K562 (cell line): ENCODE measurements around the gene GDF15. TPM values are rescaled to one million over a fixed set of nuclear protein-coding genes. Genes with fewer than 3 reads are reported as not detected.

Experiments
- BHLHE40 ChIP-seq: IDR thresholded peaks from 2 replicates; pipeline ENCODE4 v1.6.1; 2011; ENCODE audit warnings: low read length, improper control_type of control experiment
- CBX1 ChIP-seq: sonication (generic); IDR thresholded peaks from 2 replicates; pipeline ENCODE4 v1.6.1; 2016; ENCODE audit warnings: antibody characterized with exemption, low read depth, mild to moderate bottlenecking
- EP300 ChIP-seq: IDR thresholded peaks from 2 replicates; pipeline ENCODE4 v1.6.1; 2012; ENCODE audit warnings: low read length, improper control_type of control experiment
- IRF1 ChIP-seq: sonication (generic); formaldehyde crosslinking; IDR thresholded peaks from 2 replicates; pipeline ENCODE4 v1.8.0; 2022; ENCODE audit warnings: missing genetic modification reagents, mild to moderate bottlenecking, borderline replicate concordance
- LEF1 ChIP-seq: fragments of 450-650 bp; IDR thresholded peaks from 2 replicates; pipeline ENCODE4 v1.6.1; 2016; ENCODE audit warnings: mild to moderate bottlenecking
- MCM2 ChIP-seq: fragments of 450-650 bp; IDR thresholded peaks from 2 replicates; pipeline ENCODE4 v1.6.1; 2017; ENCODE audit warnings: low read depth, mild to moderate bottlenecking
- MTF1 ChIP-seq: fragments of 250-450 bp; sonication (Bioruptor Pico); IDR thresholded peaks from 2 replicates; pipeline ENCODE4 v1.9.0; 2021; ENCODE audit warnings: moderate library complexity, mild to moderate bottlenecking, inconsistent platforms, borderline replicate concordance
- RAD51 ChIP-seq: fragments of 450-650 bp; IDR thresholded peaks from 2 replicates; pipeline ENCODE4 v1.7.1; 2016; ENCODE audit warnings: low read depth, mild to moderate bottlenecking, borderline replicate concordance
- RCOR1 ChIP-seq, 2 experiments: IDR thresholded peaks; 2 replicates each; pipeline ENCODE4 v1.6.1; 2012; ENCODE audit warnings: low read depth in 2 of 2, low read length in 2 of 2, borderline replicate concordance in 1 of 2, improper control_type of control experiment in 1 of 2
- RUNX1 ChIP-seq: sonication (generic); IDR thresholded peaks from 2 replicates; pipeline ENCODE4 v1.6.1; 2016; ENCODE audit warnings: antibody characterized with exemption, low read depth
- SUPT5H ChIP-seq: fragments of 450-650 bp; IDR thresholded peaks from 2 replicates; pipeline ENCODE4 v1.6.1; 2016
- TAF15 ChIP-seq: fragments of 200-400 bp; formaldehyde crosslinking; IDR thresholded peaks from 2 replicates; pipeline ENCODE4 v1.6.1; 2017; ENCODE audit warnings: mild to moderate bottlenecking, low read depth, low read length, moderate library complexity
- TARDBP ChIP-seq: fragments of 450-650 bp; IDR thresholded peaks from 2 replicates; pipeline ENCODE4 v1.6.1; 2016
- TBL1XR1 ChIP-seq, 2 experiments: IDR thresholded peaks; 2 replicates each; pipeline ENCODE4 v1.6.1; 2012; ENCODE audit warnings: improper control_type of control experiment in 2 of 2, low read length in 2 of 2, mild to moderate bottlenecking in 1 of 2
- VEZF1 ChIP-seq: fragments of 200-800 bp; sonication (Bioruptor generic); IDR thresholded peaks from 2 replicates; pipeline ENCODE4 v1.6.1; 2017; ENCODE audit warnings: missing genetic modification characterization, missing compliant biosample characterization
- ZNF174 ChIP-seq: fragments of 250-450 bp; sonication (Bioruptor Pico); IDR thresholded peaks from 2 replicates; pipeline ENCODE4 v1.4.0; 2020; ENCODE audit warnings: mild to moderate bottlenecking
- ZNF589 ChIP-seq: fragments of 200-800 bp; sonication (Bioruptor generic); IDR thresholded peaks from 2 replicates; pipeline ENCODE4 v1.6.1; 2016; ENCODE audit warnings: low read depth, missing genetic modification characterization, missing compliant biosample characterization
- ZNF785 ChIP-seq: fragments of 250-450 bp; sonication (Bioruptor Pico); IDR thresholded peaks from 2 replicates; pipeline ENCODE4 v1.4.0; 2020; ENCODE audit warnings: mild to moderate bottlenecking
- ZZZ3 ChIP-seq: fragments of 450-650 bp; IDR thresholded peaks from 2 replicates; pipeline ENCODE4 v1.6.1; 2016; ENCODE audit warnings: antibody characterized with exemption, mild to moderate bottlenecking, moderate library complexity
- polyA plus RNA-seq, 8 experiments: library from polyadenylated mRNA; depleted of rRNA in 4 of 8; stranded (reverse) in 5 of 8; unstranded in 3 of 8; fragments of >200 nt; fragmentation: Nextera tagmentation in 2 of 8; fragmentation: Illumina TruSeq in 1 of 8; extraction: Ambion mirVana in 2 of 8; extraction: Trizol in 1 of 8; gene quantifications; 2 replicates each; pipeline versions ENCODE4 v1.2.1 to v1.2.3, GENCODE V29; 2011 to 2014; ENCODE audit warnings: inconsistent platforms in 1 of 8, missing spikeins in 1 of 8
- total RNA-seq, 7 experiments: library from RNA; depleted of rRNA in 6 of 7; stranded (reverse); fragments of >200 nt in 6 of 7; fragmentation: Illumina TruSeq in 2 of 7; extraction: Trizol in 2 of 7; gene quantifications; 2 replicates each; pipeline versions ENCODE4 v1.2.1 to v1.2.3, GENCODE V29; 2011 to 2021; ENCODE audit warnings: low replicate concordance in 1 of 7
- TF ChIP-seq, protein P1 (sequence below): sonication (generic); formaldehyde crosslinking; IDR thresholded peaks from 2 replicates; pipeline ENCODE4 v1.8.0; 2023; ENCODE audit warnings: missing genetic modification reagents, mild to moderate bottlenecking, borderline replicate concordance
- TF ChIP-seq, protein P2 (sequence below): sonication (generic); formaldehyde crosslinking; IDR thresholded peaks from 2 replicates; pipeline ENCODE4 v1.8.0; 2022; ENCODE audit warnings: missing genetic modification reagents, mild to moderate bottlenecking, moderate library complexity, borderline replicate concordance

The GDF15 gene
- total and polyA plus RNA-seq, 9 of the 15 experiments (the other 6 are each of a cell fraction or from before 2014, with no cell fraction given), result 2.3 to 82.4 (median 12.5) TPM

DNA sequence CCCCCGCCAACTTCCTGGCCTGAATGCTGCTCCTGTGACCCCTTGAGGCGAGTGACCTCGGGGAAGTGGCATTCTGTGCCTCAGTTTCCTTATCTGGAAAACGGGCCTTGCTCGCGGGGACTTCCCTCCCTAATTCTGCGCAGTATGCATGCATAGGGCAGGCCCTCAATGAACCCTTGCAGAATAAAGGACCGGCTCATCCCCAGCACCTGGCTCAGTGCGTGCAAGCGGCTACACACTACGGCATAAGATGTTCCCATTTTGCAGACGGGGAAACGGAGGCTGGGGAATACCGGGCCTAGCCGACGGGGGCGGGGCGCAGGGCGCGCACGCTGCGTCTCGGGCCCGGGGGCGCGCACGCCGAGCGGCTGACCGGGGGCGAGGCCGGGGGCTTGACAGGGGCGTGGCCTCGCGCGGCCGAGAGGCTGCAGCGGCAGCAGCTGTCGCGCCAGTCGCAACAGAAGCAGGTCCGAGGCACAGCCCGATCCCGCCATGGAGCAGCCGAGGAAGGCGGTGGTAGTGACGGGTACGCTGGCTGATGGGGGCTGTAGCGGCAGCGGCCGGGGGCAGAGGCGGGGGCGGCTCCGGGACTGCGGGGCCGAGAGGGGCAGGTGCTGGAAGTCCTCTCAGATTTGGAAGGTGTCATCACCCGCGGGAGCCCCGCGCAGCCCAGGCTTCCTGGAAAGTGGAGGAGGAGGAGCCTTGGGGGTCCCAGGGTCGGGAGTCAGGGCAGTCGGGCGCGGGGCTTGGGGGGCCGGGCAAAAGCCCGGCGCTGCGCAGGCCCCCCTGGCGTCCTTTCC lies 45.6 kb upstream of the GDF15 start, which contains the start of gene PGPEP1 (continued):
- TF ChIP-seq, protein P1, sequence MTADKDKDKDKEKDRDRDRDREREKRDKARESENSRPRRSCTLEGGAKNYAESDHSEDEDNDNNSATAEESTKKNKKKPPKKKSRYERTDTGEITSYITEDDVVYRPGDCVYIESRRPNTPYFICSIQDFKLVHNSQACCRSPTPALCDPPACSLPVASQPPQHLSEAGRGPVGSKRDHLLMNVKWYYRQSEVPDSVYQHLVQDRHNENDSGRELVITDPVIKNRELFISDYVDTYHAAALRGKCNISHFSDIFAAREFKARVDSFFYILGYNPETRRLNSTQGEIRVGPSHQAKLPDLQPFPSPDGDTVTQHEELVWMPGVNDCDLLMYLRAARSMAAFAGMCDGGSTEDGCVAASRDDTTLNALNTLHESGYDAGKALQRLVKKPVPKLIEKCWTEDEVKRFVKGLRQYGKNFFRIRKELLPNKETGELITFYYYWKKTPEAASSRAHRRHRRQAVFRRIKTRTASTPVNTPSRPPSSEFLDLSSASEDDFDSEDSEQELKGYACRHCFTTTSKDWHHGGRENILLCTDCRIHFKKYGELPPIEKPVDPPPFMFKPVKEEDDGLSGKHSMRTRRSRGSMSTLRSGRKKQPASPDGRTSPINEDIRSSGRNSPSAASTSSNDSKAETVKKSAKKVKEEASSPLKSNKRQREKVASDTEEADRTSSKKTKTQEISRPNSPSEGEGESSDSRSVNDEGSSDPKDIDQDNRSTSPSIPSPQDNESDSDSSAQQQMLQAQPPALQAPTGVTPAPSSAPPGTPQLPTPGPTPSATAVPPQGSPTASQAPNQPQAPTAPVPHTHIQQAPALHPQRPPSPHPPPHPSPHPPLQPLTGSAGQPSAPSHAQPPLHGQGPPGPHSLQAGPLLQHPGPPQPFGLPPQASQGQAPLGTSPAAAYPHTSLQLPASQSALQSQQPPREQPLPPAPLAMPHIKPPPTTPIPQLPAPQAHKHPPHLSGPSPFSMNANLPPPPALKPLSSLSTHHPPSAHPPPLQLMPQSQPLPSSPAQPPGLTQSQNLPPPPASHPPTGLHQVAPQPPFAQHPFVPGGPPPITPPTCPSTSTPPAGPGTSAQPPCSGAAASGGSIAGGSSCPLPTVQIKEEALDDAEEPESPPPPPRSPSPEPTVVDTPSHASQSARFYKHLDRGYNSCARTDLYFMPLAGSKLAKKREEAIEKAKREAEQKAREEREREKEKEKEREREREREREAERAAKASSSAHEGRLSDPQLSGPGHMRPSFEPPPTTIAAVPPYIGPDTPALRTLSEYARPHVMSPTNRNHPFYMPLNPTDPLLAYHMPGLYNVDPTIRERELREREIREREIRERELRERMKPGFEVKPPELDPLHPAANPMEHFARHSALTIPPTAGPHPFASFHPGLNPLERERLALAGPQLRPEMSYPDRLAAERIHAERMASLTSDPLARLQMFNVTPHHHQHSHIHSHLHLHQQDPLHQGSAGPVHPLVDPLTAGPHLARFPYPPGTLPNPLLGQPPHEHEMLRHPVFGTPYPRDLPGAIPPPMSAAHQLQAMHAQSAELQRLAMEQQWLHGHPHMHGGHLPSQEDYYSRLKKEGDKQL (CRISPR knock-in tag), result peak; percentile 78; the same call in 1 of the 2 replicates
- TF ChIP-seq MCM2 (no peak), ZZZ3 (no peak), ZNF785 (CRISPR knock-in tag) (no peak), BHLHE40 (peak; percentile 35; the same call in 1 of the 2 replicates), TAF15 (no peak), RCOR1 (IDR thresholded peaks at IDR 0.05; ENCODE audit: borderline replicate concordance in 1 of 2, low read depth in 2 of 2, low read length in 2 of 2) (peak; percentile 79 to 99), SUPT5H (peak; percentile 61), CBX1 (peak; percentile 98), EP300 (no peak), TBL1XR1 (IDR thresholded peaks at IDR 0.05; ENCODE audit: low read length in 2 of 2) (no peak), VEZF1 (peak; percentile 86), ZNF174 (no peak), MTF1 (CRISPR knock-in tag) (no peak), RAD51 (no peak), LEF1 (no peak), ZNF589 (CRISPR knock-in tag) (peak; percentile 72), TARDBP (0 out of 2 replicates have a peak, but pooled peaks have one; percentile 34), IRF1 (CRISPR knock-in tag) (no peak), RUNX1 (no peak)
- TF ChIP-seq, protein P2, sequence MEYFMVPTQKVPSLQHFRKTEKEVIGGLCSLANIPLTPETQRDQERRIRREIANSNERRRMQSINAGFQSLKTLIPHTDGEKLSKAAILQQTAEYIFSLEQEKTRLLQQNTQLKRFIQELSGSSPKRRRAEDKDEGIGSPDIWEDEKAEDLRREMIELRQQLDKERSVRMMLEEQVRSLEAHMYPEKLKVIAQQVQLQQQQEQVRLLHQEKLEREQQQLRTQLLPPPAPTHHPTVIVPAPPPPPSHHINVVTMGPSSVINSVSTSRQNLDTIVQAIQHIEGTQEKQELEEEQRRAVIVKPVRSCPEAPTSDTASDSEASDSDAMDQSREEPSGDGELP, result peak; percentile 29; the same call in 1 of the 2 replicates
